GM19099 (cell line): ENCODE results near the gene ARMC2.

Experiments used
- POLR2A ChIP-seq: IDR thresholded peaks from 3 replicates; pipeline ENCODE4 v1.6.1; 2011; ENCODE audit warnings: low read depth; ENCODE audit not compliant: insufficient read length; ENCODE audit errors: extremely low read depth

The ARMC2 gene

GRCh38 chr6:108877046-108877751, 29.0 kb downstream of the ARMC2 start:
- TF ChIP-seq POLR2A: no peak

- no peak for TF ChIP-seq POLR2A
Measured at GRCh38 chr6:108878942-108879341, 30.7 kb downstream of the ARMC2 start.

GRCh38 chr6:108883172-108883571, 35.0 kb downstream of the ARMC2 start:
- TF ChIP-seq POLR2A: no peak

- no peak for TF ChIP-seq POLR2A
Measured at GRCh38 chr6:108884211-108885059, 36.2 kb downstream of the ARMC2 start.

- no peak for TF ChIP-seq POLR2A
Measured at GRCh38 chr6:108888052-108888451, 39.8 kb downstream of the ARMC2 start.

GRCh38 chr6:108888745-108889144, 40.5 kb downstream of the ARMC2 start:
- TF ChIP-seq POLR2A: no peak

- no peak for TF ChIP-seq POLR2A
Measured at GRCh38 chr6:108895571-108895970, 47.3 kb downstream of the ARMC2 start.

GRCh38 chr6:108896111-108896661, 48.0 kb downstream of the ARMC2 start:
- TF ChIP-seq POLR2A: no peak

GRCh38 chr6:108897371-108897770, 49.1 kb downstream of the ARMC2 start:
- no peak for TF ChIP-seq POLR2A

GRCh38 chr6:108902382-108902792, 54.2 kb downstream of the ARMC2 start:
- TF ChIP-seq POLR2A: no peak

GRCh38 chr6:108903796-108904195, 55.6 kb downstream of the ARMC2 start:
- TF ChIP-seq POLR2A: no peak

- no peak for TF ChIP-seq POLR2A
Measured at GRCh38 chr6:108904741-108905140, 56.5 kb downstream of the ARMC2 start.

- no peak for TF ChIP-seq POLR2A
Measured at GRCh38 chr6:108914235-108915022, 66.2 kb downstream of the ARMC2 start.

GRCh38 chr6:108915258-108915657, 67.0 kb downstream of the ARMC2 start:
- no peak for TF ChIP-seq POLR2A
